Activated CD4-positive, alpha-beta T cell treated with anti-CD3 and anti-CD28 coated beads for 4 hours (primary cell): ENCODE measurements around the gene CDK5RAP1.

Experiments used
- DNase-seq, 2 donors: peaks; one replicate each; pipeline ENCODE4 v3.0.0-alpha.2; 2020

Gene CDK5RAP1

DNA sequence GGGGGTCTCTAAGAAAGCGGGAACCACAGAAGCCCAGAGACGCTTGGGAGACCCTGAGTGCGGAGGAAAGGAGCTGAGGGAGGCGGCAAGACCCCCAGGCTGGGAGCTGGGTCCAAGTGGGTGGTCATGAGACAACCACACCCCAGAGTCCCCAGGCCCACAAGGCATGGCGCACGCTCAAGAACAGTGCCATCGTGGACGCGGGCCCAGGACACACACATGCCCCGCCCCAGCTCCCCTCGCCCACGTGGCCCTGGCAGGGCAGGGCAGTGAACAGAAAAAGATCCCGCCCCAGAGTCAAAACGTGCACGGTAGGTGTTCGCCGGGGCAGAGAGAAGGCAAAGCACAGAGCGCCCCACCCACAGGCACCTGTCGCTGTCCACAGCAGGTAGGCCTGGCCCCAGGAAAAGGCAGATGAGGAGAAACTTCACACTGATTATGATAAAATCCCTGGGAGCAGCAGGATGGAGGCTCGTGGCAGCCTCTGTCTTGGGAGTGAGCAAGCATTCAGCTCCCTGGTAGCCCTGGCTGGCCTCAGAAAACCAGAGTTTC is 68.3 kb downstream of the CDK5RAP1 start:
- DNase-seq: no peak

DNA sequence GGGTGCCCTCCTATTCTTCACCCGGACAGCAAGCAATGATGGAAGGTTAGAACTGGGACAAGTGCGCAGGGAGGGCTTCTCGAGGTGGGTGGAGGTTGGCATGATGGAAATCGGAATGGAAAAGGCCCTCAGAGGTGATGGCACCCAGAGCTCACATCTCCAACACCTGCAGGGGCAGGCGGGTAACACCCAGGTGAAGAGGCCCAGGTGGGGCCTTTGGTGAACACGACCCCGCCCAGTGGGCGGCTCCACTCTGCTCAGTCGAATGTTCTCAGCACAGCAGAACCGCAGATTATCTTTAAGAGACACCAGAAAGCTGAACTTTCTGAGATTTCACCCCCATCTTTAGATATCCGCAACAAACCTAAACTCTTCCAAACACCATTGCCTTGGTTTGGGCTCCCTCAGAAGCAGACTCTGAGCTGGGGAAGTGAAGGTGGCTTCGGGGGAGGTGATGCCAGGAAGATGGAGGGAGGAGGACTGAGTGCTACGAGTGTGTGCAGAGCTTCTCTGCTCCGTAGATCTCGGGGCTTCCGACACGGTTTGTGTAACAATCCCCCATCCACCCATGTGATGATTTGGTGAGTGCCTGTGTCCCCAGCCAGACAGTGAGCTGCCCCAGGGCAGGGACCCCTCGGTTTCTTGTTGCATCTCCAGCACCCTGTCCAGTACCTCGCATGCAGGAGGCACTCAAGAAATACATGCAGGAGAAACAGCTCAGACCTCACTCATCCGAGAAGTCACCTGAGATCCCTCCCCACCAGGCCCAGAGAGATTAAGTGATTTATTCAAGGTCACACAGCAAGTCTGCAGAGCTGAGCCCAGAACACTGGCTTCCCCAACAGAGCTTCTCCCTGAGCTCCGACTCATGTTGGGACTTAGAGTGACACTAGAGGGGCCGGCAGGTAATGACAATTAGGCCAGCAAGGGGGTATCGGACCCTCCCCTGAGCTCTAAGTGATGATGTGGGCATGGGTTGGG is 72.9 kb downstream of the CDK5RAP1 start:
- no peak for DNase-seq

DNA sequence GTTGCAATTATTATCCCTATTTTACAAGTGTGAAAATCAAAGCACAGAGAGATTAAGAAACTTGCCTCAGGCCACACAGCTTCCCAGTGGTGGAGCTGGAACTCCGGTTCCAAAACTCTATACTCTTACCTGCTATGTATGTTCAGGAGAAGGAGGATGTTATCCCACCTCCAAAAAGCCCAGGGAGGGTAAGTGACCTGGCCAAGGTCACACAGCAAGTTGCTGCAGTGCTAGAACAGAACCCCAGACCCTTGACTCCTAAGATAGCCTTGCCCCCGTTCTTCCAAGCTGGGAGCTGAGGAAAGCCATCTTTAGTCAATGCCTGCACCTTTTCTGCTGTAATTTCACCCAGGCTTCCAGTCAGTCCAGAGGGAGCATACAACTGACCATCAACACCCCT is 76.0 kb downstream of the CDK5RAP1 start:
- DNase-seq: no peak

DNA sequence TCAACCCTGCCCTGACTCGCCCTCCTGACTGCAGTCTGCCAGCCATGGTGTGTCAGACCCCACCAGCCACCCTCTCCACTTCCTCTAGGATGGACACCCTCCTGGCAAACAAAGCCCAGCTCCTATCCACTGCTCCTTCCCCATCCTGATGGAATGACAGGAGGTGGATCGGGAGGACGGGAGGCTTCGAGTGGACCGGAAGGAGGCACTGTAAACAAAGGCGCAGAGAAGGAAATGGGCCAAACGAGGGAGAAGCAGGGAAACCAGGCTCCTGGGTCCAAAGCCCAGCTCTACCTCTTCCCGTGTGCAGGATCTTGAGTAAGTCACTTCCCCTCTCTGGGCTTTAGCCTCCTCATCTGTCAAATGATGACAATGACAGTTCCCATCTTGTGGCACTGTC is 78.1 kb downstream of the CDK5RAP1 start:
- no peak for DNase-seq

DNA sequence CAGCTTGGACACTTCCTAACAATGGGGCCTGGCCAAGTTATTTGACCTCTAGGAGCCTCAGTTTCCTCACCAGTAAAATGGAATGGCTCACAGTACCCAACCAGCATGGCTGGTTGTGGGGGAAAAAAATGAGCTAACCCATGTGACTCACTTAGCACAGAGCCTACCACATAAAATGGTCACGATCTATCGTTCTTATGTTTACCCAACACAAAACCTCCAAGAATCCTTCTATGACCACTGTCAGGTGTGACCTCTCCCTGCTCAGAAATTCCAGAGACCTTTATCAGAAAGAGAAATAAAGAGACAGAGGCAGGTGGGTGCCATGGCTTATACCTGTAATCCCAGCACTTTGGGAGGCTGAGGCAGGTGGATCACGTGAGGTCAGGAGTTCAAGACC is 78.9 kb downstream of the CDK5RAP1 start:
- no peak for DNase-seq

DNA sequence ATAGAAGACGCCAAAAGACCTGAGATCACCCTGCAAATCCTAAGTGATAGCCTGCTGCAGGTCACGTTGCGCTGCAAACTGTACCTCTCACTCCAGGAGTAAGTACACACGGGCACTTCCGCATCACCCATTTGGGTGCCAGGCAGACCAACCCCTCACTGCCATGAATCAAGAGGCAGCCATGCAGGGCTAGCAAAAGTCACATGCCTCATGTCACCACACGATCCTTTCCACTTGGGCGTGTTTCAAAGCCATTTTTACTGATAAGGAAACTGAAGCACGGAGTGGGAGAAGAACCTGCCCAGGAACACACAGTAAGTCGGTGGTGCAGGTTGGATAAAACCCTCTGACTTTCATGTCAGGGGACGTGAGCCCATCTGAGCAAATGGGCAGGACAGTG is 81.3 kb downstream of the CDK5RAP1 start:
- DNase-seq: no peak

DNA sequence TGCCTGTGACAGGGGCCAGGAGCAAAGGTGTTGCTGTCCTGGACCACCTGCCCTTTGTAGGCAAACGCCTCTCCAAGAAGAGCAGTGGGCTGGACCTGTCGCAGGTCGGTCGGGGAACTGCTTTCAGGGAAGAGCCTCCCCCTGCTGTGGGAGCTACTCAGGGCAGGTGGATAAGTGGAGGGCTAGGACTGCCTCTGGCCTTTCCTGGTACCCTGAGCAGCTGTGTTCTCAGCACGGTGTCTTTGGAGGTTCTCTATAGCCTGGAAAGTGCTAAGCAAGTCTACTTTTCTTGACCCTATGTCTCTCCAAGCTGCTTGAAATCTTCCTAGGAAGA is 83.3 kb downstream of the CDK5RAP1 start:
- DNase-seq: no peak

DNA sequence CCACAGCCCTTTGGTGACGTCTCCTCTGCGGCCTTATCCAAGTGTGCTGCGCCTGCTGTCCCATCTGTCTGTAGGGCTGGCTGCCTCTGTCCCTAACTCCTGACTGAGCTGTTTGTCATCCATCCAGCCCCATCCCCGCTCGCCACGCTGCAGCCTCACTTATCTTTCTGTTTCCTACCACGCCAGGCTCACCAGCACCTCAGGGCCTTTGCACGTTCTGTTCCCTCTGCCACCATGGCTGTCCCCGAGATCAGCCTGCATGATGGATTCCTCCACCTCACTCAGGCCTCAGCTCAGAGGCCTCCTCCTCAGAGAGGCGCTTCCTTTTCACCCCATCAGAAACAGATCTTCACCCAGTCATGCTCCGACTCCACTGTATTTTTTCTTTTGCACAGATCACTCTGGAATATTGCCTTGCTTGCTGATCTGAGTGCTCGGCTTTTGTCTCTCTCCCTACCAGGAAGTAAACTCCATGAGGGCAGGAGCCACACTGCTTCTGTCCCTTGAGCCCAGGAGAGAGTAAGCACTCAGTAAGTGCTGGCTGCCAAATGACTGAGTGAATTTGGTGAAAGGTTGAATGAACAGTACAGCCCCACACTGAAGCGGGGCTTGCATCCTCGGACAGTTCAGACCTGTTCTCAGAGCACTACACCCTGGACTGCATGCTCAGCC is 83.8 kb downstream of the CDK5RAP1 start:
- DNase-seq: no peak

DNA sequence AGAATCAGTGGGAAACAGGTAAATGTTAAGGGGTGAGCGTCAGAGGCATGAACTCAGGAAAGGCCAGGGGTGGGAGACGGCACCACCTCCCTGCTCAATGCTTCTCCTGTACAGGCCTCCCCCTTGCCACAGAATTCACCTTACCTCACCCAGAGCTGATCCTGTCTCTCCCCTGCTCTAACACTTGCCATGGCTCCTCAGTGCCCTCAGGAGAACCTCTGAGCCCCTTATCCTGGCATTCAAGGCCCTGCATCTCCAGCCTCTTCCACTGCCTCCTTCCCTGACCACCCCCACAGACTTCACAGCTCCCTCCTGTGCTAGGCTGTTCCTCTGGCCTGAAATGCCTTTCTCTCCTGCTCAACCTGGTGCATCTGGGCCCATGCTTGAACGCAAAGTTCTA is 84.4 kb downstream of the CDK5RAP1 start:
- DNase-seq: no peak

DNA sequence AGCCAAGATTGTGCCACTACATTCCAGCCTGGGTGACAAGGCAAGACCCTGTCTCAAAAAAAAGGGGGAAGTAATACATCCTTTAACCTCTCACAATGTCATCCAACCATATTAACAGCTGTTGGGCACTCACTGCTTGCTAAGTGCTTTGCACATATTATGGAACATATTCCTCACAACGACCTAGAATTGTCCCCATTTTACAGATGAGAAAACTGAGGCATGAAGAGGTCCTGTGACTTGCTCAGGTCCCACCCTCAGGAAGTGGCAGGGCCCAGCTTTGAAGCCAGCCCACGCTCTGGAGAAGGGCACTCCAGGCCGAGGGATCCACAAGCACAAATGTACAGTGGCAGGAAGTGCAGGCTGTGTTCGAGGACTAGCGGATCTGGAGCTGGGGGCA is 85.0 kb downstream of the CDK5RAP1 start:
- no peak for DNase-seq

DNA sequence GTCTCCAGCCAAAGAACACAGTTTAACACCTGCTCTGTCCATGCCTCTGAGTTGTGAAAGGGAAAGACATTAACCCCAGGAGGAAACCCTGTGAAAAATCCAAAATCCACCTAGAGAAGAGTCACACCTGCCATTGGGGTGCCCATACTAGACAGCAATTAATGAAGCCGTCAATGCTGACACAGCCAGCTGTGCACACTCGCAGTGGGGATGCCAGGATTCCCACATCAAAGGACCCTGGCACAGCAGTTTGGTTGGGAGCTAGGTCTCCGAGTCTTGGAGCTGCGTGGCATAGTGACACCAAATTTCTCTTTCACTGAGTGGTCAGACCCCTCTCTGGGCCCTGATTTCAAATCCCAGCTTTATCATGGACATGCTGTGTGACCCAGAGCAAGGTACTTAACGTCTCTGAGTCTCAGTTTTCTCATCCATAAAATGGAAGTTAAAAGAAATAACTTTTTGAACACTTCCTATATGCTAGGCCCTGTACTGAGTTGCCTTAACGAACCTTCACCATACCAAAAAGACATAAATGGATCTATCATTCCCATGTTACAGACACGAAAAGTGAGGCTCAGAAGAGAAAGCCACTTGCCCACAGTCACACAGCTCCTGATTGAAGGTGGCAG is 87.5 kb downstream of the CDK5RAP1 start:
- DNase-seq: no peak

DNA sequence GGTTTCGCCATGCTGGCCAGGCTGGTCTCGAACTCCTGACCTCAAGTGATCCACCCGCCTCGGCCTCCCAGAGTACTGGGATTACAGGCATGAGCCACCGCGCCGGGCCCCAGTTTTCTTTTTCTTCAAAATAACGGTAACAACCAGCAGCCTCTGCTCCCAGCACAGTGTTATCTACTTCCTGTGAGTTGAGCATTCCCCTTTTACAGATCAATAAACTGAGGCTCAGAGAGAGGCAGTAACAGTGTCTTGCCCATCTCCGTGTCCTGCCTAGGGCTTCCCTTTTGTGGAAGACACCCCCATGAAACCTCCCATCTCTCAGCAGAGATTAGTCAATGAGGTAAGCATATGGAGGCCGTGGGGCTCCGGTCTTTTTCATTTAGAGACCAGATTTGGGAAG is 88.7 kb downstream of the CDK5RAP1 start:
- DNase-seq: no peak

DNA sequence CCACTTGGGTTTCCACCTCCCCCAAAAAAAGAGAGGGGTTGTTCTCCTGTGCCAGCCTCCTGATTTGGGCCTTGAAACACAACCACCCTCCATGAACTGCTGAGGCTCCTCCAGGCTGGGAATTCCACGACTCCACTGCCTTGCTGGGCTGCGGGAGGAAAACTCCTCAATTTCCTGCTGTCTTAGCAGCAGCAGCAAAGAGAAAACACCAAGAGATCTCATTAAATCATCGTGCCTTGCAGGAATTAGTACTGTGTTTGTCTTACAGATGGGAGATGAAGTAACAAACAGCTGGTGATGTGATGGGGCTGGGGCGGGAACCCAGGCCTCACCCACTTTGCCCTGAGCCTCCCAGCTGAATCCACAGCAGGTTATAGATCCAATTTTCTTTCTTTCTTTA is 89.3 kb downstream of the CDK5RAP1 start:
- DNase-seq: no peak

DNA sequence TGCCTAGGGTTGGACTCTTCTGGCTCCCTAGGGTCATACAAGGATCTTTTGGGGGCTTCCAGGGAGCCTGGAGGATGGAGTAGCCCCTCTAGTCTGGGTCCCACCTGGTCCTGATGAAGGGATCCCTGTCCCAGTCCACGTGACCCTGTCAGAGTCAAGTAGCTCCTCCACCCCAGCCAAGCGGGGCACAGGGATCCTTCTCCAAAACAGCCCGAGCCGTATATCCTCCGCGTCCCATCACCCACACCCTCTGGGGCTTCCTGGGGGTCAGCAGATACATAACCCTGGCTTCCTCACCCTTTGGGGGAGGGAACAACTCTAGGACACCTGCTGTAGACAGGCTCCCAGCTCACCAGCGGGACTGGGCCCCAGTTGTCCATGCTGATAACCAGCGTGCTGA is 90.3 kb downstream of the CDK5RAP1 start:
- DNase-seq: no peak

DNA sequence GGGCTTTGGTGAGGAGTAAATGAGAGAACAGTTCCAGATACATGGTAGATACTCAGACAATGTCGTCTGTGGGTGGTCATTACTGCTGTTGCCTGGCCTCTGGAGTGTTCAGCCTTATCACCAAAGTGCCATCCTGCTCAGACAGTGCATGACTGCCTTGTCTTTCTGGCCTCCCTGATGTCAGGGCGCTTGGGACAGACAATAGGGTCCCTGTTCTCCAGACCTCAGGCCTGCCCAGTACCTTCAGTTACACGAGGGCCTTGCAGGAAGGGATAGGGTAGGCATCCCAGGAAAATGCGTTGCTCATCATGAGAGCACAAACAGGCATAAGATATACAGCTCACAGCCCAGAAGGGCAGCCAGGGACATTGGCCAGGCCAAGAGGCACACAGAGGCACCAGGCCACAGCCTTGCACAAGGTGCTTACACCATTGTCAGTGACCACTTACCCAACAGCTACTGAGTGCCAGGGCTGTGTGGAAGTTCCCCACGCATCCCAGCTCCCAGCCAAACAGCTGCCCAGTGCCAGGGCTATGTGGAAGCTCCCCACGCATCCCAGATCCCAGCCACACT is 90.9 kb downstream of the CDK5RAP1 start:
- DNase-seq: no peak

DNA sequence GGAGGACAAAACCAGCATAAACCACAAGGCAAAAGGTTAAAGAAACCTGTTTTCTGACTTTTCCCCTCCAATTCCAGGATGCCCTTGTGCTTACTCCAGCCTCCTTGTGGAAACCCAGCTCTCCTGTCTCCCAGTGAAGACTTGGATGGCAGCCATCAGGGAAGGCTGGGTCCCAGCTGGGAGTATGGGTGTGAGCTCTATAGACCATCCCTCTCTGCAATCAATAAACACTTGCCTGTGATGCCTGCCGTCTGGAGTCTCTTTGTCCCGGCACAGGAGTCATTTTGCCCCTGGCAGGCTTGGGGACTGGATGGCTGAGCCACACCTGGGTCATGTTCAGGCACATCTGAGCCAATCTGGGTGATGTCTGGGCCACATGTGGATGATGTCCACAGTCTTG is 91.7 kb downstream of the CDK5RAP1 start:
- DNase-seq: no peak
